T-cell (primary cell): Measurements from ENCODE around the gene PLAGL2. TPM values are rescaled to one million over a fixed set of nuclear protein-coding genes. Genes with fewer than 3 reads are reported as not detected.

Experiments used
- total RNA-seq, 35 experiments: library from RNA in 6 of 35; stranded (reverse) in 6 of 35; fragments of 120-200 nt in 1 of 35; gene quantifications; one replicate each; pipeline versions ENCODE4 v1.2.1 to v1.2.4 and lab custom pipeline; 2013 to 2026

The PLAGL2 gene
- total RNA-seq, 5 donors from 2014 or later (not counting 1 experiment from before 2014, with no cell fraction given), result 12.6 to 18.2 (median 16.3) TPM

Other genes starting within 250 kb of the PLAGL2 start
- not detected for gene XKR7, start 239.6 kb downstream of the PLAGL2 start, total RNA-seq
- not detected for gene CCM2L, start 197.3 kb downstream of the PLAGL2 start, total RNA-seq
- gene HCK, start 155.5 kb downstream of the PLAGL2 start, total RNA-seq, result 1 to 10 TPM in 1 of 5 donors, under 1 TPM in 4; 0.29 to 1.5 (median 0.73) TPM
- gene TM9SF4, start 98.0 kb downstream of the PLAGL2 start, total RNA-seq, result 10 to 100 TPM; 32.6 to 42.3 (median 38.0) TPM
- gene POFUT1, start 137 bp upstream of the PLAGL2 start, total RNA-seq, result 10 to 100 TPM; 13.2 to 20.6 (median 17.7) TPM
- gene KIF3B, start 69.9 kb upstream of the PLAGL2 start, total RNA-seq, result 10 to 100 TPM; 11.3 to 14.6 (median 13.6) TPM
- gene ASXL1, start 150.6 kb upstream of the PLAGL2 start, total RNA-seq, result 100 to 1,000 TPM; 122 to 204 (median 137) TPM